Measurements from ENCODE around the gene WDR4. TPM values are rescaled to one million over a fixed set of nuclear protein-coding genes. Genes with fewer than 3 reads are reported as not detected.

The WDR4 gene
- total RNA-seq, 4 donors from 2014 or later = 13.0 to 30.6 (median 17.4) TPM

GRCh38 chr21:42863504-42863870, 15.9 kb downstream of the WDR4 start:
- H3K4me1 ChIP-seq = no peaks in the 10 kb centered on the region
- H3K36me3 ChIP-seq = peaks cover 0 to 89% (median 10%) of the 10 kb centered on the region in 3 donors
- DNase-seq (ENCODE audit: low spot score in 2 of 2) = no peak
- no peak for TF ChIP-seq POLR2A (IDR thresholded peaks at IDR 0.05)
- no peak for TF ChIP-seq CTCF (IDR thresholded peaks at IDR 0.05)
- no peak for TF ChIP-seq EP300 (IDR thresholded peaks at IDR 0.05)
- no peaks in the 10 kb centered on the region for H3K27me3 ChIP-seq
- H3K4me3 ChIP-seq = no peak overlapping the region
- H3K27ac ChIP-seq = no peak overlapping the region
- H3K9me3 ChIP-seq = no peaks in the 10 kb centered on the region
- WGBS, 2 donors = 78 to 88% methylated on average over 13 of the region's 13 CpGs

GRCh38 chr21:42862774-42863503, 16.4 kb downstream of the WDR4 start:
- Histone ChIP-seq H3K27me3 (no peaks in the 10 kb centered on the region), H3K4me3 (no peak overlapping the region), H3K36me3 (peaks cover 0 to 89% (median 10%) of the 10 kb centered on the region in 3 donors), H3K4me1 (no peaks in the 10 kb centered on the region), H3K9me3 (no peaks in the 10 kb centered on the region), H3K27ac (no peak overlapping the region)
- TF ChIP-seq EP300 (IDR thresholded peaks at IDR 0.05) (no peak), POLR2A (IDR thresholded peaks at IDR 0.05) (no peak), CTCF (IDR thresholded peaks at IDR 0.05) (no peak)
- 89 to 92% methylated on average over 21 of the region's 21 CpGs for WGBS, 2 donors
- no peak for DNase-seq (ENCODE audit: low spot score in 2 of 2)

- no peak for DNase-seq (ENCODE audit: low spot score in 2 of 2)
- Histone ChIP-seq H3K9me3 (no peaks in the 10 kb centered on the region), H3K4me1 (no peaks in the 10 kb centered on the region), H3K36me3 (peaks cover 0 to 93% (median 10%) of the 10 kb centered on the region in 3 donors), H3K27ac (no peak overlapping the region), H3K27me3 (no peaks in the 10 kb centered on the region), H3K4me3 (no peak overlapping the region)
- 70 to 87% methylated on average over 17 to 20 of the region's 29 CpGs for WGBS, 2 donors
- TF ChIP-seq POLR2A (IDR thresholded peaks at IDR 0.05) (no peak), CTCF (IDR thresholded peaks at IDR 0.05) (no peak), EP300 (IDR thresholded peaks at IDR 0.05) (no peak)
Observed at GRCh38 chr21:42861848-42862400, 17.4 kb downstream of the WDR4 start.

GRCh38 chr21:42861311-42861847, 18.0 kb downstream of the WDR4 start:
- Histone ChIP-seq H3K4me3 (no peak overlapping the region), H3K27ac (no peak overlapping the region), H3K27me3 (no peaks in the 10 kb centered on the region), H3K4me1 (no peaks in the 10 kb centered on the region), H3K36me3 (peaks cover 0 to 93% (median 12%) of the 10 kb centered on the region in 3 donors), H3K9me3 (no peaks in the 10 kb centered on the region)
- no peak for TF ChIP-seq POLR2A (IDR thresholded peaks at IDR 0.05)
- no peak for DNase-seq (ENCODE audit: low spot score in 2 of 2)
- 76 to 88% methylated on average over 10 of the region's 10 CpGs for WGBS, 2 donors

GRCh38 chr21:42860345-42860744, 19.0 kb downstream of the WDR4 start:
- Histone ChIP-seq H3K27me3 (no peaks in the 10 kb centered on the region), H3K36me3 (peaks cover 0 to 93% (median 22%) of the 10 kb centered on the region in 3 donors), H3K4me3 (no peak overlapping the region), H3K4me1 (no peaks in the 10 kb centered on the region), H3K27ac (no peak overlapping the region), H3K9me3 (no peaks in the 10 kb centered on the region)
- TF ChIP-seq EP300 (IDR thresholded peaks at IDR 0.05) = no peak
- no peak for TF ChIP-seq POLR2A (IDR thresholded peaks at IDR 0.05)
- TF ChIP-seq CTCF (IDR thresholded peaks at IDR 0.05) = no peak
- 90 to 93% methylated on average over 16 to 17 of the region's 17 CpGs for WGBS, 2 donors
- DNase-seq (ENCODE audit: low spot score in 2 of 2) = no peak
